GM12874 (cell line): Measurements from ENCODE around the gene SPATA2L.

ENCODE experiments used
- TF ChIP-seq, protein P1 (sequence below): IDR thresholded peaks from 2 replicates; pipeline ENCODE4 v1.5.1; 2011; ENCODE audit warnings: low read depth, mild to moderate bottlenecking, control low read depth, low read length, moderate library complexity; ENCODE audit not compliant: insufficient read depth

The SPATA2L gene

DNA sequence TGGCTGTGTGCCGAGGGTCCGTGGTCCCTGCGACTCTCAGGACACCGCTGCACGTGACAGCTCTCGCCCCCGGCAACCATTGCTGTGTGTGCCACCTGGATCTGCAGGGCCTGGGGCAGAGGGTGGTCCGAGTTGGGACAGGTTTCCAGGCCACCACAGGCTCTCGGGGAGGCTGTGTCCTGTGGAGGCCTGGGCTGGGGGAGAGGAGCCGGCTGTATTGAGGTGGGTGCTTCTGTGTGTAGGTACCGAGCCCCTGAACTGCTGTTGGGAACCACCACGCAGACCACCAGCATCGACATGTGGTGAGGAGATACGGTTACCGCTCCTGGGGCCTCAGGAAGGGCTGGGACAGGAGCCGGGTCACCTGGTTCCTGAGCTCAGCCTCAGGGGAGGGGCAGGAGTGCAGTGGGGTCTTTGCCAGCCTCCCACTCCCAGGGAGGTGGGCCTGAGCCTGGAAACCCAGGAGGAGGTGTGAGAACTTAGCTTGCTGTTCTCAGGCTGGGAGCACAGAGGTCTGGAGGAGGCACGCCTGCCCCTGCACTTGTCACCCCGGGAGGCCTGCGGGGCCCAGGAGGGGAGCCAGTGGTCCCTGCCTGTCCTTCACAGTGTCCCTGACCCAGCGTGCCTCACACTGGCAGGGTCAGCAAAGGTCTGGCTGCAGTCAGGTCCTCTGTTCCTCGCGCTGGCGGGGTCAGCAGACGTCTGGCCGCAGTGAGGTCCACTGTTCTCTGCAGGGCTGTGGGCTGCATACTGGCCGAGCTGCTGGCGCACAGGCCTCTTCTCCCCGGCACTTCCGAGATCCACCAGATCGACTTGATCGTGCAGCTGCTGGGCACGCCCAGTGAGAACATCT is 7.3 kb downstream of the SPATA2L start:
- TF ChIP-seq, protein P1, sequence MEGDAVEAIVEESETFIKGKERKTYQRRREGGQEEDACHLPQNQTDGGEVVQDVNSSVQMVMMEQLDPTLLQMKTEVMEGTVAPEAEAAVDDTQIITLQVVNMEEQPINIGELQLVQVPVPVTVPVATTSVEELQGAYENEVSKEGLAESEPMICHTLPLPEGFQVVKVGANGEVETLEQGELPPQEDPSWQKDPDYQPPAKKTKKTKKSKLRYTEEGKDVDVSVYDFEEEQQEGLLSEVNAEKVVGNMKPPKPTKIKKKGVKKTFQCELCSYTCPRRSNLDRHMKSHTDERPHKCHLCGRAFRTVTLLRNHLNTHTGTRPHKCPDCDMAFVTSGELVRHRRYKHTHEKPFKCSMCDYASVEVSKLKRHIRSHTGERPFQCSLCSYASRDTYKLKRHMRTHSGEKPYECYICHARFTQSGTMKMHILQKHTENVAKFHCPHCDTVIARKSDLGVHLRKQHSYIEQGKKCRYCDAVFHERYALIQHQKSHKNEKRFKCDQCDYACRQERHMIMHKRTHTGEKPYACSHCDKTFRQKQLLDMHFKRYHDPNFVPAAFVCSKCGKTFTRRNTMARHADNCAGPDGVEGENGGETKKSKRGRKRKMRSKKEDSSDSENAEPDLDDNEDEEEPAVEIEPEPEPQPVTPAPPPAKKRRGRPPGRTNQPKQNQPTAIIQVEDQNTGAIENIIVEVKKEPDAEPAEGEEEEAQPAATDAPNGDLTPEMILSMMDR: no peak

DNA sequence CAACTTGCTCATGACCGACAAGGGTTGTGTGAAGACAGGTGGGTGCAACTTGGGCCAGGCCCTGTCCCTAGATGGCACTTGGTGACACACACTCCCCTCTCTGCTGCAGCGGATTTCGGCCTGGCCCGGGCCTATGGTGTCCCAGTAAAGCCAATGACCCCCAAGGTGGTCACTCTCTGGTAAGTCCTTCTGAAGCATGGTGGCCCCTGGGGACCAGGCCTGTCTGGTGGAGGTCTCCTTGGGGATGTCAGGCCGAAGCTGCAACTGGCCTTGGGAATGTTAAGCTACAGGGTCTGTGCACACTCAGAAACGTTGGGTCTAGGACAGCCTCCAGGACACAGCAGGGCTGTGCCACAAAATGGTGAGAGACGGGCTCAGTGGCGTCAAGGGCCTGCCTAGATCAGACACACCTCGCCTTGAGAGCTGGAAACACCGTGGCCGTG is 8.2 kb downstream of the SPATA2L start:
- TF ChIP-seq, protein P1: no peak

DNA sequence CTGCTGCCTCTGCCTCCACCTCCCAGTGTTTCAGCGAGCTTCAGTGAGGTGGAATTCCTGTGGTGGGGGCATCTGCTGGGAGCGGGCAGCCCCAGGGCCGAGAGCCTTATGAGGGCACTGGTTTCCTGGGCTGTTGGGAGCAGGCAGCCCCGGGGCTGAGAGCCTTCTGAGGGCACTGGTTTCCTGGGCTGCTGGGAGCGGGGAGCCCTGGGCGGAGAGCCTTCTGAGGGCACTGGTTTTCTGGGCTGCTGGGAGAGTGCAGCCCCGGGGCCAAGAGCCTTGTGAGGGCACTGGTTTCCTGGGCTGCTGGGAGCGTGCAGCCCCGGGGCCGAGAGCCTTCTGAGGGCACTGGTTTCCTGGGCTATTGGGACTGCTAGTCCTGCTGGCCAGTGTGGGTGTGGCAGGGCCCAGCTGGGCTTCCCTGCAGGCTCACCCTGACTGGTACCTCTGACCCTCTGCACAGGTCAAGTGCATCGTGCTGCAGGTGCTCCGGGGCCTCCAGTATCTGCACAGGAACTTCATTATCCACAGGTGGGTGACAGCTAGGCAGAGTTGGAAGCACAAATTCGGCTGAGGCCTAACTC is 9.4 kb downstream of the SPATA2L start:
- TF ChIP-seq, protein P1: no peak

DNA sequence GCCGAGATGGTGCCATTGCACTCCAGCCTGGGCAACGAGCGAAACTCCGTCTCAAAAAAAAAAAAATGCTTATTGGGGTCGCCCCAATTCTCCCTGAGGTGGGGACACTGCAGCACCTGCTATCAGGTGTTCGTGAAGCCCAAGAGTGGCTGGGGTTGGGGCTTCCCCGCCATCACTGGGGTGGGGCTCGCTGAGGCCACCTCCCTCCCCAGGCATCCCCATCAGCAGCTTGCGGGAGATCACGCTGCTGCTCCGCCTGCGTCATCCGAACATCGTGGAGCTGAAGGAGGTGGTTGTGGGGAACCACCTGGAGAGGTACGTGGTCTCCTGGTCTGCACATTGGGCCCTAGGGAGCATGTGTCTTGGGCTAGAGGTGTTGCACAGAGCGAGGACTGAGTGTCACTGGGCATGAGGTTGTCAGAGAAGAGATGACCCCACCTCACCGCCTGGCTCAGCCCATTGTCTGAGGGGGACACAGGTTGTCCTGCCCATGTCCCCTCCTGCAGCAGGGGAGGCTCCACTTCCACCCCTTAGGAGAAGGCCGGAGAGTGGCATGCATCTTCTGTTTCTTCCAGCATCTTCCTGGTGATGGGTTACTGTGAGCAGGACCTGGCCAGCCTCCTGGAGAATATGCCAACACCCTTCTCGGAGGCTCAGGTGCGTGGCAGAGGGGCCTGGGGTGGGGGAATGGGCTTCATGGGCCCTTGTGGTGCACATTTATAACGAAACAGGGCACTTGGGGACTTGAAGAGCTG is 10.1 kb downstream of the SPATA2L start:
- TF ChIP-seq, protein P1: no peak

DNA sequence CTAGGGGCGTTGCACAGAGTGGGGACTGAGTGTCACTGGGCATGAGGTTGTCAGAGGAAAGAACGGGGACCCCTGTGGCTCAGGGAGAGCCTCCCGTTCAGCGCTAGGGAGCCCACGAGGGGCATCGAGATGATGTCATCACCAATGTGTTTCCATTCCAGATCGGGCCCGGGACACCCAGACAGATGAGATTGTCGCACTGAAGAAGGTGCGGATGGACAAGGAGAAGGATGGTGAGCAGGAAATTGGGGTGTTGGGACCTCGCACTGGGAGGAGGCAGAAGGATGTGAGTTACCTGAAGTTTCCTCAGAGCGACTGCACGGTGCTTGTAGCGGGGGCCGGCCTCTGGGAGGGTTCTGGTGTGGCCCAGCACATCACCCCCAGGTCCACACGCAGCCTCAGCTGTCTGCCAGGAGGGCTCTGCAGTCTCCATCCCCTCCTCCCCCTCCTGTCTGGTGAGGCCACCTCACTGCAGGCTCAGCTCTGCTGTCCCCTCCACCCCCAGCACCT is 11.1 kb downstream of the SPATA2L start:
- TF ChIP-seq, protein P1: no peak

DNA sequence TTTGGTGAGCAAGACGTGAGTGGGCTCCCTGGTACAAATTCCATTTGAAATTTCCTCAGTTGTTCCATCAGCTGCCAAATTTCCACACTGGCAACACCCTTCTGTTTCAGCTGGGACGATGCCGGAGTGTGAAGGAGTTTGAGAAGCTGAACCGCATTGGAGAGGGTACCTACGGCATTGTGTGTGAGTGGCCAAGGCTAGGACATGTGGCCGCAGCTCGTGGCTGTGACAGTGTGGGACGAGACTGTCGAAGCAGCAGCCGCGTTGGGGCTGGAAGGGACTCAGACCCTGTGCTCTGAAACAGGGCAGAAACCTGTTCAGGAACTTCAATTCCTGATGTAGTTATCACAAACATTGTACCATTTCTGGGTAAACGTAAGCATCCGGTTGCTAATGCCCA is 12.4 kb downstream of the SPATA2L start:
- TF ChIP-seq, protein P1: no peak

DNA sequence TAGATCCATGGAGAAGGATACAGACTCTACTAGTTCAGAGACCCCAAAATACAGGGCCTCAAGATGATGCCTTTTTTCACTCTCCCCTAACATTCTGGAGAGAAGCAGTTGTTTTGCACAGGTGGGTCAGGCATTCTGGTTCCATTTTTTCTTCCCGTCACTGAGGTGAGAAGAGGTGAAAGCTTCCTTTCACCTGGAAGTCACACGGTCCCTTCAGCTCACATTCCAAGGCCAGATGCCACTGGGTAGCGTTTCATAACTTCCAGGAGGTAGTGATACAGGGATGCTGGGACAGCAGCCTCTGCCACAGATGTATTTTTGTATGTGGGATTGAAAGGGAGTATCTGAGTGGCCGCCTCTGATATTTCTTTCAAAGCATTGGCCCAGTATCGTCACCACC is 13.1 kb downstream of the SPATA2L start:
- TF ChIP-seq, protein P1: no peak
